Keratinocyte (primary cell): ENCODE data around the gene SNCA. TPM values are rescaled to one million over a fixed set of nuclear protein-coding genes. Genes with fewer than 3 reads are reported as not detected.

Experiments used
- DNase-seq: peaks from one replicate; pipeline ENCODE4 v3.0.0-alpha.2; 2011; ENCODE audit warnings: low read depth, missing footprints, low spot score
- FAIRE-seq: peaks from 2 replicates; lab custom pipeline; 2011; peaks lifted over from hg19 to GRCh38; lab: Jason Lieb, UNC
- H2AFZ ChIP-seq: 2 replicates; pipeline ENCODE4 v1.6.0; 2012; ENCODE audit warnings: low read length, control low read depth, inconsistent platforms; ENCODE audit not compliant: control insufficient read depth
- H3K27ac ChIP-seq: 2 replicates; pipeline ENCODE4 v1.5.1; 2011; ENCODE audit warnings: low read length; ENCODE audit not compliant: control insufficient read depth, insufficient read depth
- H3K27me3 ChIP-seq: 3 replicates; pipeline ENCODE4 v1.6.0; 2011; ENCODE audit warnings: low read length; ENCODE audit not compliant: control insufficient read depth, insufficient read depth; ENCODE audit errors: extremely low read depth
- H3K36me3 ChIP-seq, 2 experiments: 2 replicates in 1 of 2; 3 replicates in 1 of 2; pipeline ENCODE4 v1.5.1; 2011; ENCODE audit warnings: low read length in 2 of 2, mild to moderate bottlenecking in 1 of 2; ENCODE audit not compliant: control insufficient read depth in 2 of 2, insufficient read depth in 2 of 2; ENCODE audit errors: extremely low read depth in 1 of 2
- H3K4me1 ChIP-seq: 3 replicates; pipeline ENCODE4 v1.5.1; 2011; ENCODE audit warnings: low read length; ENCODE audit not compliant: control insufficient read depth, insufficient read depth; ENCODE audit errors: extremely low read depth
- H3K4me2 ChIP-seq: 3 replicates; pipeline ENCODE4 v1.6.0; 2011; ENCODE audit warnings: low read depth, low read length; ENCODE audit not compliant: control insufficient read depth, insufficient read depth; ENCODE audit errors: extremely low read depth
- H3K4me3 ChIP-seq, 3 experiments: fragments of 200-600 bp in 1 of 3; sonication (generic) in 1 of 3; 2 replicates in 2 of 3; 3 replicates in 1 of 3; pipeline ENCODE4 v1.5.1; 2011 to 2016; ENCODE audit warnings: low read length in 3 of 3, mild to moderate bottlenecking in 3 of 3, control low read depth in 2 of 3, inconsistent platforms in 1 of 3, low read depth in 1 of 3, mixed read lengths in 1 of 3, mixed run types in 1 of 3, moderate library complexity in 1 of 3; ENCODE audit not compliant: control insufficient read depth in 2 of 3, insufficient read depth in 2 of 3; ENCODE audit errors: extremely low read depth in 1 of 3
- H3K79me2 ChIP-seq: 2 replicates; pipeline ENCODE4 v1.6.0; 2012; ENCODE audit warnings: low read length; ENCODE audit not compliant: control insufficient read depth, insufficient read depth
- H3K9ac ChIP-seq: 3 replicates; pipeline ENCODE4 v1.6.0; 2011; ENCODE audit warnings: low read length; ENCODE audit not compliant: control insufficient read depth, insufficient read depth; ENCODE audit errors: extremely low read depth
- H3K9me1 ChIP-seq: 3 replicates; pipeline ENCODE4 v1.6.0; 2011; ENCODE audit warnings: low read length; ENCODE audit not compliant: control insufficient read depth, insufficient read depth; ENCODE audit errors: extremely low read depth
- H3K9me3 ChIP-seq: 2 replicates; pipeline ENCODE4 v1.5.1; 2012; ENCODE audit warnings: low read depth, low read length; ENCODE audit not compliant: control insufficient read depth
- H4K20me1 ChIP-seq: 3 replicates; pipeline ENCODE4 v1.6.0; 2011; ENCODE audit warnings: low read length; ENCODE audit not compliant: control insufficient read depth, insufficient read depth; ENCODE audit errors: extremely low read depth
- EZH2 ChIP-seq: IDR thresholded peaks from one replicate; pipeline ENCODE4 v1.6.1; 2012; ENCODE audit warnings: inconsistent platforms, mild to moderate bottlenecking, low read length, moderate library complexity
- dilution Hi-C: fragments of 300-500 bp; cut with MboI; formaldehyde crosslinking; loops from one replicate; pipeline ENCODE4 v1.7.0; 2020; ENCODE audit warnings: low sequenced_read_pairs; ENCODE audit not compliant: extremely low pct_ligation_motif_present
- polyA plus RNA-seq, 5 experiments: library from polyadenylated mRNA; depleted of rRNA in 3 of 5; stranded (reverse) in 3 of 5; stranded (forward) in 1 of 5; unstranded in 1 of 5; fragments of >200 nt; gene quantifications; 1 replicate in 1 of 5; 2 replicates in 3 of 5; 3 replicates in 1 of 5; pipeline versions ENCODE4 v1.2.1 to v1.2.3, GENCODE V29; 2011 to 2012; ENCODE audit warnings: missing spikeins in 2 of 5, low read depth in 1 of 5, low replicate concordance in 1 of 5
- TF ChIP-seq, protein P1 (sequence below), 3 experiments: IDR thresholded peaks in 1 of 3; conservative IDR thresholded peaks in 1 of 3; optimal IDR thresholded peaks in 1 of 3; 2 replicates in 2 of 3; 3 replicates in 1 of 3; pipeline versions ENCODE3 to v1.5.1; 2011; ENCODE audit warnings: low read length in 3 of 3, mild to moderate bottlenecking in 3 of 3, moderate library complexity in 2 of 3, control low read depth in 1 of 3, inconsistent platforms in 1 of 3; ENCODE audit not compliant: insufficient read depth in 2 of 3; ENCODE audit errors: extremely low read depth in 1 of 3

Gene SNCA
- polyA plus RNA-seq, 1 donor (not counting 4 experiments of a cell fraction or from before 2014, with no cell fraction given): 61.3 TPM

DNA sequence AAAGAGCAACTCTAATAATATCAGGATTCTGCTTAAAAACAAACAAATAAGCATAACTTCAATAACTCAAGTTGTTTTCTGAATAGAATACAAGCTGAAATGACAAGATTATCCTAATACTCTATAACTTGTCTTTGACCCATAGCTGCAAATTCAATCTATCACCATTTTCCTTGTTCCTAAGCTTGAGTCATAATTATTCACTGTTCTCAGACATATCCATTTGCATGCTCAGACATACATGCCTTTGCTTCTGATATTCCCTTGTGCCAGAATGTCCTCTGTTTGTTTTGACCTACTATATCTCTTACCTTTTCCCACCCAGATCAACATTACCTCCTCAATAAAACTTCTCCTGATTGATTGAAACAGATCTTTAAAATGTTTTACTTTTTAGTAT lies 109.7 kb downstream of the SNCA start:
- dilution Hi-C loops: no loop called here
- Histone ChIP-seq H3K27me3 (no peaks in the 10 kb centered on the region), H3K4me2 (no peak overlapping the region), H3K9me1 (no peaks in the 10 kb centered on the region), H3K79me2 (no peaks in the 10 kb centered on the region), H3K4me1 (peaks cover 8% of the 10 kb centered on the region), H2AFZ (no peak overlapping the region), H3K9me3 (no peaks in the 10 kb centered on the region), H4K20me1 (no peaks in the 10 kb centered on the region), H3K27ac (no peak overlapping the region), H3K9ac (no peak overlapping the region), H3K4me3 (no peak overlapping the region), H3K36me3 (no peaks in the 10 kb centered on the region)
- peak; percentile 51 for FAIRE-seq
- DNase-seq: no peak
- TF ChIP-seq, protein P1, sequence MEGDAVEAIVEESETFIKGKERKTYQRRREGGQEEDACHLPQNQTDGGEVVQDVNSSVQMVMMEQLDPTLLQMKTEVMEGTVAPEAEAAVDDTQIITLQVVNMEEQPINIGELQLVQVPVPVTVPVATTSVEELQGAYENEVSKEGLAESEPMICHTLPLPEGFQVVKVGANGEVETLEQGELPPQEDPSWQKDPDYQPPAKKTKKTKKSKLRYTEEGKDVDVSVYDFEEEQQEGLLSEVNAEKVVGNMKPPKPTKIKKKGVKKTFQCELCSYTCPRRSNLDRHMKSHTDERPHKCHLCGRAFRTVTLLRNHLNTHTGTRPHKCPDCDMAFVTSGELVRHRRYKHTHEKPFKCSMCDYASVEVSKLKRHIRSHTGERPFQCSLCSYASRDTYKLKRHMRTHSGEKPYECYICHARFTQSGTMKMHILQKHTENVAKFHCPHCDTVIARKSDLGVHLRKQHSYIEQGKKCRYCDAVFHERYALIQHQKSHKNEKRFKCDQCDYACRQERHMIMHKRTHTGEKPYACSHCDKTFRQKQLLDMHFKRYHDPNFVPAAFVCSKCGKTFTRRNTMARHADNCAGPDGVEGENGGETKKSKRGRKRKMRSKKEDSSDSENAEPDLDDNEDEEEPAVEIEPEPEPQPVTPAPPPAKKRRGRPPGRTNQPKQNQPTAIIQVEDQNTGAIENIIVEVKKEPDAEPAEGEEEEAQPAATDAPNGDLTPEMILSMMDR (optimal IDR thresholded peaks at IDR 0.05 in 1 of 3, IDR thresholded peaks at IDR 0.05 in 1 of 3, conservative IDR thresholded peaks at IDR 0.05 in 1 of 3; ENCODE audit: extremely low read depth in 1 of 3, insufficient read depth in 2 of 3, low read length in 3 of 3): no peak
- no peak for TF ChIP-seq EZH2

GRCh38 chr4:89725268-89725667 lies 111.7 kb downstream of the SNCA start:
- no peak for TF ChIP-seq EZH2
- TF ChIP-seq, protein P1 (optimal IDR thresholded peaks at IDR 0.05 in 1 of 3, IDR thresholded peaks at IDR 0.05 in 1 of 3, conservative IDR thresholded peaks at IDR 0.05 in 1 of 3; ENCODE audit: extremely low read depth in 1 of 3, insufficient read depth in 2 of 3, low read length in 3 of 3): no peak
- Histone ChIP-seq H2AFZ (no peak overlapping the region), H3K4me3 (no peak overlapping the region), H3K9ac (no peak overlapping the region), H3K36me3 (no peaks in the 10 kb centered on the region), H3K27me3 (no peaks in the 10 kb centered on the region), H3K27ac (peak overlapping the region; percentile 10), H4K20me1 (no peaks in the 10 kb centered on the region), H3K9me1 (no peaks in the 10 kb centered on the region), H3K9me3 (no peaks in the 10 kb centered on the region), H3K79me2 (no peaks in the 10 kb centered on the region), H3K4me1 (peaks cover 8% of the 10 kb centered on the region), H3K4me2 (no peak overlapping the region)
- DNase-seq: no peak
- no peak for FAIRE-seq
- dilution Hi-C loops: no loop called here
